ENCODE measurements around the gene VENTX.

DNA sequence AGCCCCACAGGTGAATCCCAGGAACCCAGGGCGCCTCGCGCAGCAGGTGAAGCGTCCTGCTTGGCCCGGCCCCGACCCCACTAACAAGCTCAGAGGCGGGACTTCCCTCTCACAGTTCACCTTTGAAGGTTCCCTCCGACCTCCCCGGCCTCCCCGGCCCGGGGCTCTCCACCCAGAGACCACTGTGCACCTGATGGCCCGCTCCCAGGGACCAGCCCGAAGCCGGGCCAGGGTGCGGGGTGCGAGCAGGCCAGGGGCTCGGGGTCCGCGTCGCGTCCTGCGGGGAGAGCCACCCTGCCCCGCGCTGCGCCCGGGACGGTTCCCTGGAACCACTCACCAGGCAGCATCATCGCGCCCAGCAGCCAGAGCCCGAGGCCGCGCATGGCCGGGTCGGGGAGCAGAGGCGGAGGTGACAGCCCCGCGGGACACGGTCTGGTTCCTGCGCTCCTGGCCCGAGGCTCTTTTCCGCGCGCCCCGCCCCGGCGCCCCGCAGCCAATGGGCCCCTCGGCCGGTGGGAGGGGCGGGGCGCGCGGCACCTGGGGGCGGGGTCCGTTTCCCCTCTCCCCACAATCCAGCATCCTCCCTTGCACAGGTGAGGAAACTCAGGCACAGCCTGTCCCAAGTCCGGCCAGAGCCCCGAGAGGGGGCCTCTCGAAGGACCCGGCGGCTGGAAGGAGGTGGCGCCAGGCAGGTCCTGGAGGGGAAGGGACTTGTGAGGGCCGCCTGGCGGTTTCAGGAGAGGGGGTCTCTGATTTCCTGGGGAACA, 39.0 kb downstream of the VENTX start, which contains the start of gene ADAM8:
- TF ChIP-seq, protein P1, sequence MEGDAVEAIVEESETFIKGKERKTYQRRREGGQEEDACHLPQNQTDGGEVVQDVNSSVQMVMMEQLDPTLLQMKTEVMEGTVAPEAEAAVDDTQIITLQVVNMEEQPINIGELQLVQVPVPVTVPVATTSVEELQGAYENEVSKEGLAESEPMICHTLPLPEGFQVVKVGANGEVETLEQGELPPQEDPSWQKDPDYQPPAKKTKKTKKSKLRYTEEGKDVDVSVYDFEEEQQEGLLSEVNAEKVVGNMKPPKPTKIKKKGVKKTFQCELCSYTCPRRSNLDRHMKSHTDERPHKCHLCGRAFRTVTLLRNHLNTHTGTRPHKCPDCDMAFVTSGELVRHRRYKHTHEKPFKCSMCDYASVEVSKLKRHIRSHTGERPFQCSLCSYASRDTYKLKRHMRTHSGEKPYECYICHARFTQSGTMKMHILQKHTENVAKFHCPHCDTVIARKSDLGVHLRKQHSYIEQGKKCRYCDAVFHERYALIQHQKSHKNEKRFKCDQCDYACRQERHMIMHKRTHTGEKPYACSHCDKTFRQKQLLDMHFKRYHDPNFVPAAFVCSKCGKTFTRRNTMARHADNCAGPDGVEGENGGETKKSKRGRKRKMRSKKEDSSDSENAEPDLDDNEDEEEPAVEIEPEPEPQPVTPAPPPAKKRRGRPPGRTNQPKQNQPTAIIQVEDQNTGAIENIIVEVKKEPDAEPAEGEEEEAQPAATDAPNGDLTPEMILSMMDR (IDR thresholded peaks at IDR 0.05), result no peak
- TF ChIP-seq POLR2A (IDR thresholded peaks at IDR 0.05), result no peak

Data from body of pancreas (tissue), 4 donors.